ENCODE data around the gene PRDM11.

Gene PRDM11

GRCh38 chr11:45142241-45143055 is 4.0 kb upstream of the PRDM11 start:
- FAIRE-seq: no peak

- FAIRE-seq: no peak
Measured at GRCh38 chr11:45143494-45143893, 2.9 kb upstream of the PRDM11 start.

- FAIRE-seq: no peak
Measured at GRCh38 chr11:45144126-45145082, 2.0 kb upstream of the PRDM11 start.

- no peak for FAIRE-seq
Measured at GRCh38 chr11:45145083-45145378, 1.4 kb upstream of the PRDM11 start.

GRCh38 chr11:45145379-45146071 is 914 bp upstream of the PRDM11 start:
- FAIRE-seq: no peak

GRCh38 chr11:45147017-45147728 is 734 bp downstream of the PRDM11 start:
- no peak for FAIRE-seq

GRCh38 chr11:45147891-45148675 is 1.6 kb downstream of the PRDM11 start:
- FAIRE-seq: no peak

GRCh38 chr11:45149483-45150056 is 3.1 kb downstream of the PRDM11 start:
- no peak for FAIRE-seq

- FAIRE-seq: no peak
Measured at GRCh38 chr11:45150301-45150700, 3.9 kb downstream of the PRDM11 start.

GRCh38 chr11:45150943-45151342 is 4.5 kb downstream of the PRDM11 start:
- FAIRE-seq: no peak

- FAIRE-seq: no peak
Measured at GRCh38 chr11:45151362-45151982, 5.0 kb downstream of the PRDM11 start.

GRCh38 chr11:45152740-45153595 is 6.5 kb downstream of the PRDM11 start:
- no peak for FAIRE-seq

- FAIRE-seq: no peak
Measured at GRCh38 chr11:45154276-45154675, 7.8 kb downstream of the PRDM11 start.

- FAIRE-seq: no peak
Measured at GRCh38 chr11:45155058-45155551, 8.7 kb downstream of the PRDM11 start.

GRCh38 chr11:45155627-45156180 is 9.3 kb downstream of the PRDM11 start:
- FAIRE-seq: no peak

GRCh38 chr11:45156201-45156600 is 9.8 kb downstream of the PRDM11 start:
- no peak for FAIRE-seq

GRCh38 chr11:45156741-45157140 is 10.3 kb downstream of the PRDM11 start:
- no peak for FAIRE-seq

- FAIRE-seq: no peak
Measured at GRCh38 chr11:45157247-45158209, 11.1 kb downstream of the PRDM11 start.

Data from endometrium (tissue), 2 donors.